Ascending aorta (tissue), 2 donors: Measurements from ENCODE around the gene BTBD2. TPM values are rescaled to one million over a fixed set of nuclear protein-coding genes. Genes with fewer than 3 reads are reported as not detected.

Experiments
- DNase-seq, 2 donors: peaks; one replicate each; pipeline ENCODE4 v3.0.0-alpha.2; 2019; ENCODE audit warnings: low spot score in 2 of 2
- H3K27ac ChIP-seq, 2 donors: fragments of 200-600 bp; sonication (generic); one replicate each; pipeline ENCODE4 v1.5.1; 2016 to 2017; ENCODE audit warnings: mild to moderate bottlenecking in 1 of 2
- H3K27me3 ChIP-seq: fragments of 200-600 bp; sonication (generic); one replicate; pipeline ENCODE4 v1.5.1; 2017
- H3K36me3 ChIP-seq, 2 donors: fragments of 200-600 bp; sonication (generic); one replicate each; pipeline ENCODE4 v1.5.1; 2016
- H3K4me1 ChIP-seq, 2 donors: fragments of 200-600 bp; sonication (generic); one replicate each; pipeline ENCODE4 v1.5.1; 2016 to 2017; ENCODE audit warnings: mild to moderate bottlenecking in 1 of 2
- H3K4me3 ChIP-seq, 2 donors: fragments of 200-600 bp; sonication (generic); one replicate each; pipeline ENCODE4 v1.5.1; 2016 to 2017; ENCODE audit warnings: mild to moderate bottlenecking in 1 of 2
- H3K9me3 ChIP-seq, 2 donors: fragments of 200-600 bp; sonication (generic); one replicate each; pipeline ENCODE4 v1.5.1; 2016
- CTCF ChIP-seq, 3 experiments: fragments of 200-600 bp in 2 of 3; fragments of 450-650 bp in 1 of 3; sonication (generic) in 2 of 3; IDR thresholded peaks; one replicate each; pipeline ENCODE4 v1.5.1; 2016 to 2019; ENCODE audit warnings: antibody characterized with exemption in 3 of 3, mild to moderate bottlenecking in 1 of 3, moderate library complexity in 1 of 3
- intact Hi-C: fragments of 100-400 bp; cut with DNase I; formaldehyde crosslinking; loops from one replicate; pipeline ENCODE4 v1.15.1; 2023
- total RNA-seq: library from RNA; depleted of rRNA; stranded (reverse); fragments of >200 nt; gene quantifications from one replicate; pipeline ENCODE4 v1.1.0, GENCODE V29; 2016

BTBD2 gene
- total RNA-seq, 1 donor from 2014 or later: 90.1 TPM

- H3K4me1 ChIP-seq: peaks cover 11 to 14% of the 10 kb centered on the region in 2 donors
- no peaks in the 10 kb centered on the region for H3K36me3 ChIP-seq
- peak overlapping the region; percentile 87 to 100 for H3K27ac ChIP-seq
- DNase-seq: no peak
- no peak for TF ChIP-seq CTCF (IDR thresholded peaks at IDR 0.05)
- intact Hi-C loops: loop anchor here (2.0 kb wide), 1 partner anchor 74 kb away; no protein-coding TSS in a partner anchor
- no peaks in the 10 kb centered on the region for H3K9me3 ChIP-seq
- no peaks in the 10 kb centered on the region for H3K27me3 ChIP-seq
- H3K4me3 ChIP-seq: peak overlapping the region; percentile 72 to 95
Observed at GRCh38 chr19:1942934-1943555, 72.5 kb downstream of the BTBD2 start.

GRCh38 chr19:1942078-1942933, 73.2 kb downstream of the BTBD2 start:
- no peak for TF ChIP-seq CTCF (IDR thresholded peaks at IDR 0.05)
- Histone ChIP-seq H3K27me3 (no peaks in the 10 kb centered on the region), H3K4me3 (peak overlapping the region; percentile 72 to 95), H3K36me3 (no peaks in the 10 kb centered on the region), H3K9me3 (no peaks in the 10 kb centered on the region), H3K27ac (peak overlapping the region; percentile 87 to 100), H3K4me1 (peaks cover 11 to 14% of the 10 kb centered on the region in 2 donors)
- intact Hi-C loops: loop anchor here (2.0 kb wide), 1 partner anchor 74 kb away; no protein-coding TSS in a partner anchor
- DNase-seq: peak in 1 of 2 donors; percentile 89

GRCh38 chr19:1941146-1942077, 74.1 kb downstream of the BTBD2 start, which contains the start of gene CSNK1G2:
Gene CSNK1G2 (plus strand): TSS chr19:1941172. CDS start chr19:1969773, 28,601 bp downstream.
- no peaks in the 10 kb centered on the region for H3K36me3 ChIP-seq
- H3K4me3 ChIP-seq: peak within 1 kb of the TSS; percentile 72 to 95
- peaks cover 11 to 14% of the 10 kb centered on the region in 2 donors for H3K4me1 ChIP-seq
- DNase-seq: no peak
- no peaks in the 10 kb centered on the region for H3K9me3 ChIP-seq
- intact Hi-C loops: loop anchor here (2.0 kb wide), 1 partner anchor 75 kb away; no protein-coding TSS in a partner anchor
- peak in 1 of 3 experiments; percentile 57 for TF ChIP-seq CTCF (IDR thresholded peaks at IDR 0.05)
- peak within 1 kb of the TSS; percentile 100 for H3K27ac ChIP-seq
- H3K27me3 ChIP-seq: no peaks in the 10 kb centered on the region

GRCh38 chr19:1938071-1938470, 77.4 kb downstream of the BTBD2 start:
- H3K4me1 ChIP-seq: peaks cover 11 to 13% of the 10 kb centered on the region in 2 donors
- no peaks in the 10 kb centered on the region for H3K36me3 ChIP-seq
- intact Hi-C loops: no loop called here
- no peak overlapping the region for H3K27ac ChIP-seq
- H3K9me3 ChIP-seq: no peaks in the 10 kb centered on the region
- no peak for DNase-seq
- TF ChIP-seq CTCF (IDR thresholded peaks at IDR 0.05): no peak
- H3K4me3 ChIP-seq: no peak overlapping the region
- H3K27me3 ChIP-seq: no peaks in the 10 kb centered on the region
